PC-3 (cell line): ENCODE measurements around the gene SSC5D. TPM values are rescaled to one million over a fixed set of nuclear protein-coding genes. Genes with fewer than 3 reads are reported as not detected.

Source experiments
- ATAC-seq: fragments of 200-7000 bp; cut with Tn5 transposase; 2 replicates; pipeline ENCODE4 v1.9.1; 2020; ENCODE audit warnings: mild to moderate bottlenecking, moderate library complexity
- BruUV-seq: library from RNA; stranded (reverse); fragments of 400-500 nt; replicated peaks from 2 replicates; lab custom pipeline; 2021; lab: Mats Ljungman, UMichigan
- CTCF ChIA-PET: fragments of 300-600 bp; sonication (Branson Sonifier 250); formaldehyde crosslinking; loops from one replicate; lab custom pipeline; 2022; ENCODE audit warnings: antibody characterized with exemption; lab: Charles Lee
- POLR2A ChIA-PET: fragments of 300-600 bp; sonication (Branson Sonifier 250); formaldehyde crosslinking; loops from one replicate; lab custom pipeline; 2022; ENCODE audit warnings: antibody characterized with exemption; ENCODE audit not compliant: unreplicated experiment; lab: Charles Lee
- DNase-seq: peaks from one replicate; pipeline ENCODE4 v3.0.0-alpha.2; 2015
- H2AFZ ChIP-seq: fragments of 300-600 bp; sonication (generic); 2 replicates; pipeline ENCODE4 v1.6.0; 2016; ENCODE audit warnings: antibody characterized with exemption, low read length
- H3F3A ChIP-seq: fragments of 300-600 bp; sonication (generic); one replicate; pipeline ENCODE4 v1.6.0; 2017; ENCODE audit warnings: antibody characterized with exemption, low read length, control low read depth, mild to moderate bottlenecking; ENCODE audit not compliant: unreplicated experiment
- H3K27ac ChIP-seq: fragments of 300-600 bp; sonication (generic); 2 replicates; pipeline ENCODE4 v1.5.1; 2016; ENCODE audit warnings: mild to moderate bottlenecking, low read length
- H3K27me3 ChIP-seq: fragments of 300-600 bp; sonication (generic); 2 replicates; pipeline ENCODE4 v1.6.1; 2016; ENCODE audit warnings: low read length, mixed read lengths
- H3K36me3 ChIP-seq: fragments of 300-600 bp; sonication (generic); 2 replicates; pipeline ENCODE4 v1.6.1; 2016; ENCODE audit warnings: low read depth, mixed run types, low read length, mixed read lengths
- H3K4me1 ChIP-seq: fragments of 300-600 bp; sonication (generic); 2 replicates; pipeline ENCODE4 v1.5.1; 2016; ENCODE audit warnings: low read length; ENCODE audit not compliant: insufficient read depth
- H3K4me2 ChIP-seq: fragments of 300-600 bp; sonication (generic); 2 replicates; pipeline ENCODE4 v1.6.0; 2016; ENCODE audit warnings: low read length
- H3K4me3 ChIP-seq: fragments of 300-600 bp; sonication (generic); 2 replicates; pipeline ENCODE4 v1.5.1; 2016; ENCODE audit warnings: mild to moderate bottlenecking, low read length, mixed read lengths
- H3K79me2 ChIP-seq: fragments of 300-600 bp; sonication (generic); 2 replicates; pipeline ENCODE4 v1.6.1; 2017; ENCODE audit warnings: low read length, mixed read lengths
- H3K9ac ChIP-seq: fragments of 300-600 bp; sonication (generic); 2 replicates; pipeline ENCODE4 v1.6.0; 2016; ENCODE audit warnings: mild to moderate bottlenecking, low read length
- H3K9me2 ChIP-seq: fragments of 300-600 bp; sonication (generic); replicated peaks from 2 replicates; pipeline ENCODE4 v1.6.1; 2016; ENCODE audit warnings: mixed run types, low read length, mixed read lengths
- H3K9me3 ChIP-seq: fragments of 300-600 bp; sonication (generic); 2 replicates; pipeline ENCODE4 v1.6.1; 2016; ENCODE audit warnings: low read length, mixed read lengths
- H4K20me1 ChIP-seq: fragments of 300-600 bp; sonication (generic); 2 replicates; pipeline ENCODE4 v1.6.1; 2016; ENCODE audit warnings: low read length, mixed read lengths
- CTCF ChIP-seq: fragments of 300-600 bp; sonication (generic); conservative IDR thresholded peaks from 2 replicates; pipeline ENCODE4 v1.5.1; 2017; ENCODE audit warnings: antibody characterized with exemption, low read depth, mild to moderate bottlenecking, low read length
- EZH2 ChIP-seq: fragments of 300-600 bp; sonication (generic); IDR thresholded peaks from one replicate; pipeline ENCODE4 v1.6.1; 2017; ENCODE audit warnings: antibody characterized with exemption, mild to moderate bottlenecking, low read length; ENCODE audit not compliant: unreplicated experiment
- EZH2phosphoT487 ChIP-seq: fragments of 300-600 bp; sonication (generic); IDR thresholded peaks from 2 replicates; pipeline ENCODE4 v1.6.1; 2018; ENCODE audit warnings: mild to moderate bottlenecking, antibody characterized with exemption, low read length, borderline replicate concordance
- intact Hi-C: fragments of 100-400 bp; cut with micrococcal nuclease; formaldehyde crosslinking; loops from 2 replicates; pipeline ENCODE4 v1.9.0; 2023
- total RNA-seq: library from RNA; depleted of rRNA; stranded (reverse); fragments of >200 nt; gene quantifications from 2 replicates; pipeline ENCODE4 v1.2.3, GENCODE V29; 2014

SSC5D gene
- total RNA-seq, 1 experiment from 2014 or later: not detected

GRCh38 chr19:55488986-55489710, 912 bp downstream of the SSC5D start:
- Histone ChIP-seq H2AFZ (no peak overlapping the region), H3K4me3 (no peak overlapping the region), H3K9ac (no peak overlapping the region), H3K79me2 (no peaks in the 10 kb centered on the region), H3K4me2 (no peak overlapping the region), H3K9me2 (no peaks in the 10 kb centered on the region), H3K27me3 (no peaks in the 10 kb centered on the region), H3K27ac (no peak overlapping the region), H4K20me1 (no peaks in the 10 kb centered on the region), H3K36me3 (no peaks in the 10 kb centered on the region), H3K9me3 (no peaks in the 10 kb centered on the region), H3K4me1 (peaks cover 32% of the 10 kb centered on the region), H3F3A (peaks cover 3% of the 10 kb centered on the region)
- ATAC-seq (no peak), DNase-seq (no peak)
- ChIA-PET CTCF (no interaction called here), POLR2A (no interaction called here)
- BruUV-seq: no TSS peak
- TF ChIP-seq CTCF: no peak
- no peak for TF ChIP-seq EZH2phosphoT487
- no peak for TF ChIP-seq EZH2
- intact Hi-C loops: no loop called here

- DNase-seq (no peak), ATAC-seq (no peak)
- CTCF ChIA-PET: no interaction called here
Observed at GRCh38 chr19:55489711-55490477, 1.7 kb downstream of the SSC5D start.

More at GRCh38 chr19:55489711-55490477, 1.7 kb downstream of the SSC5D start:
- H3K27ac ChIP-seq: no peak overlapping the region
- H3F3A ChIP-seq: peaks cover 3% of the 10 kb centered on the region
- H2AFZ ChIP-seq: no peak overlapping the region
- peaks cover 26% of the 10 kb centered on the region for H3K4me1 ChIP-seq
- H3K4me3 ChIP-seq: no peak overlapping the region
- H3K9me3 ChIP-seq: no peaks in the 10 kb centered on the region
- no peaks in the 10 kb centered on the region for H3K36me3 ChIP-seq
- POLR2A ChIA-PET: no interaction called here
- no peak overlapping the region for H3K9ac ChIP-seq
- H4K20me1 ChIP-seq: no peaks in the 10 kb centered on the region
- H3K27me3 ChIP-seq: no peaks in the 10 kb centered on the region
- no TSS peak for BruUV-seq
- no peak overlapping the region for H3K4me2 ChIP-seq
- intact Hi-C loops: no loop called here
- TF ChIP-seq CTCF: no peak
- no peak for TF ChIP-seq EZH2phosphoT487
- TF ChIP-seq EZH2: no peak
- H3K79me2 ChIP-seq: no peaks in the 10 kb centered on the region
- no peaks in the 10 kb centered on the region for H3K9me2 ChIP-seq
